ENCODE data around the gene LIN9.
"Not testable (repeated sequence)": the region's sequence is repeated elsewhere in the genome, so short reads cannot be mapped to it uniquely, and the experiment has no call there.

The LIN9 gene

GRCh38 chr1:226211181-226211821 lies 97.7 kb downstream of the LIN9 start:
- DNase-seq (ENCODE audit: low read depth): no peak

- no peak for DNase-seq (ENCODE audit: low read depth)
These were observed 98.3 kb downstream of the LIN9 start for GRCh38 chr1:226210571-226211176.

- no peak for DNase-seq (ENCODE audit: low read depth)
These were observed 99.5 kb downstream of the LIN9 start for GRCh38 chr1:226209307-226210059.

GRCh38 chr1:226207048-226207447 lies 101.9 kb downstream of the LIN9 start:
- no peak for DNase-seq (ENCODE audit: low read depth)

- DNase-seq (ENCODE audit: low read depth): no peak
These were observed 104.8 kb downstream of the LIN9 start for GRCh38 chr1:226204198-226204597.

- no peak for DNase-seq (ENCODE audit: low read depth)
These were observed 105.3 kb downstream of the LIN9 start for GRCh38 chr1:226203655-226204054.

GRCh38 chr1:226203240-226203639 lies 105.7 kb downstream of the LIN9 start:
- no peak for DNase-seq (ENCODE audit: low read depth)

- DNase-seq (ENCODE audit: low read depth): not testable (repeated sequence)
These were observed 106.3 kb downstream of the LIN9 start for GRCh38 chr1:226202666-226203065.

GRCh38 chr1:226202246-226202645 lies 106.7 kb downstream of the LIN9 start:
- no peak for DNase-seq (ENCODE audit: low read depth)

GRCh38 chr1:226201029-226201593 lies 107.9 kb downstream of the LIN9 start:
- DNase-seq (ENCODE audit: low read depth): no peak

- no peak for DNase-seq (ENCODE audit: low read depth)
These were observed 109.0 kb downstream of the LIN9 start for GRCh38 chr1:226199971-226200370.

GRCh38 chr1:226195144-226195543 lies 113.8 kb downstream of the LIN9 start:
- DNase-seq (ENCODE audit: low read depth): no peak

GRCh38 chr1:226187380-226187779 lies 121.6 kb downstream of the LIN9 start:
- DNase-seq (ENCODE audit: low read depth): no peak

GRCh38 chr1:226187019-226187322 lies 122.0 kb downstream of the LIN9 start:
- DNase-seq (ENCODE audit: low read depth): no peak

GRCh38 chr1:226186124-226187018 lies 122.6 kb downstream of the LIN9 start, which contains the start of gene ACBD3:
TSS of gene ACBD3 (minus strand) at chr1:226186741. CDS start at chr1:226186675, 66 bp downstream.
- peak; percentile 42 for DNase-seq (ENCODE audit: low read depth)

- no peak for DNase-seq (ENCODE audit: low read depth)
These were observed 123.6 kb downstream of the LIN9 start for GRCh38 chr1:226185141-226186036.

GRCh38 chr1:226181996-226182714 lies 126.8 kb downstream of the LIN9 start:
- peak; percentile 10 for DNase-seq (ENCODE audit: low read depth)
